Measurements from ENCODE around the gene KLF14. TPM values are rescaled to one million over a fixed set of nuclear protein-coding genes. Genes with fewer than 3 reads are reported as not detected.

KLF14 gene
- total and polyA plus RNA-seq, 2 of the 4 experiments (the other 2 are of a cell fraction): 0.05 TPM; not detected in 1

GRCh38 chr7:130721486-130722277, 12.3 kb downstream of the KLF14 start:
- H3K79me1 ChIP-seq (ENCODE audit: low read depth in 1 of 2, low read length in 2 of 2): no peaks in the 10 kb centered on the region
- in situ Hi-C loops (cut with MboI; ENCODE audit: low sequenced_read_pairs) (loop anchor here (10.0 kb wide), 1 partner anchor 657 kb away; no protein-coding TSS in a partner anchor), intact Hi-C loops (cut with micrococcal nuclease) (loop anchor here (1.0 to 2.0 kb wide), 3 partner anchors 479 to 659 kb away; no protein-coding TSS in a partner anchor), dilution Hi-C loops (cut with HindIII; ENCODE audit: low sequenced_read_pairs, unreplicated experiment) (no loop called here)
- H4K91ac ChIP-seq (ENCODE audit: insufficient read depth, low read depth, low read length): no peak overlapping the region
- DNase-seq (peak; percentile 69), ATAC-seq (ENCODE audit: low read depth) (peak; percentile 100)
- ChIA-PET POLR2A (ENCODE audit: unreplicated experiment) (interaction anchor here (0.5 kb wide), 1 partner anchor 31 kb away, joined by 4 read pairs; no protein-coding TSS in a partner anchor), CTCF (interaction anchor here (0.5 to 0.8 kb wide), 3 partner anchors 639 to 650 kb away, joined by 3 read pairs; no protein-coding TSS in a partner anchor)
- no peak overlapping the region for H2BK120ac ChIP-seq (ENCODE audit: low read depth, low read length)
- no peak overlapping the region for H3K27ac ChIP-seq (ENCODE audit: insufficient read depth, low read length)
- H4K8ac ChIP-seq (ENCODE audit: low read depth in 2 of 2, low read length in 2 of 2): no peak overlapping the region
- no peak overlapping the region for H2BK5ac ChIP-seq (ENCODE audit: low read depth, low read length, poor library complexity, severe bottlenecking)
- H3K14ac ChIP-seq (replicated peaks; ENCODE audit: low read depth, low read length): no peak overlapping the region
- H2BK15ac ChIP-seq (ENCODE audit: low read depth, low read length): no peak overlapping the region
- no peaks in the 10 kb centered on the region for H3K36me3 ChIP-seq (ENCODE audit: control insufficient read depth, insufficient read depth, low read length)
- no peak overlapping the region for H3K4me2 ChIP-seq (ENCODE audit: low read depth, low read length)
- no peak overlapping the region for H2AK9ac ChIP-seq (replicated peaks; ENCODE audit: low read depth, low read length, poor library complexity)
- no peak overlapping the region for H3K56ac ChIP-seq (ENCODE audit: extremely low read depth, insufficient read depth, low read length)
- no TSS peak for BruUV-seq (replicated peaks)
- H3K23ac ChIP-seq (ENCODE audit: low read depth, low read length): no peak overlapping the region
- H4K20me1 ChIP-seq (ENCODE audit: insufficient read depth, low read length): no peaks in the 10 kb centered on the region
- no peaks in the 10 kb centered on the region for H3K9me3 ChIP-seq (ENCODE audit: control insufficient read depth, insufficient read depth, low read length)
- no peak overlapping the region for H2AFZ ChIP-seq (replicated peaks; ENCODE audit: low read length, poor library complexity)
- H3K9me1 ChIP-seq (ENCODE audit: insufficient read depth, low read length): no peaks in the 10 kb centered on the region
- no peak overlapping the region for H3K4ac ChIP-seq (ENCODE audit: low read depth, low read length)
- no peak overlapping the region for H3K9ac ChIP-seq (ENCODE audit: low read depth, low read length)
- no peak overlapping the region for H3K4me3 ChIP-seq (ENCODE audit: insufficient read depth, low read depth, low read length)
- H4K5ac ChIP-seq (ENCODE audit: low read depth, low read length): no peak overlapping the region
- H3K18ac ChIP-seq (ENCODE audit: low read depth, low read length): no peak overlapping the region
- no peak overlapping the region for H2BK20ac ChIP-seq (ENCODE audit: low read depth, low read length)
- H2AK5ac ChIP-seq (ENCODE audit: low read depth, low read length): no peak overlapping the region
- H3K4me1 ChIP-seq (ENCODE audit: control insufficient read depth, insufficient read depth, low read length): no peaks in the 10 kb centered on the region
- 80% methylated on average over 1 of the region's 5 CpGs; no CpG with 5 or more reads in 1 of the 2 experiments for WGBS, 2 experiments (ENCODE audit: extremely low coverage in 2 of 2, insufficient read length in 1 of 2)
- H3K27me3 ChIP-seq (ENCODE audit: control insufficient read depth, insufficient read depth, low read length): peaks cover 25% of the 10 kb centered on the region
- no peak for TF ChIP-seq RFX5 (IDR thresholded peaks at IDR 0.05; ENCODE audit: low read depth, low read length)
- peak; percentile 79 for TF ChIP-seq CTCF (conservative IDR thresholded peaks at IDR 0.05; ENCODE audit: low read depth, low read length)
- peak; percentile 87 for TF ChIP-seq SMC3 (IDR thresholded peaks at IDR 0.05; ENCODE audit: low read depth, low read length)
- no peak for TF ChIP-seq BHLHE40 (IDR thresholded peaks at IDR 0.05; ENCODE audit: low read depth, low read length)
- no peak for TF ChIP-seq RCOR1 (IDR thresholded peaks at IDR 0.05; ENCODE audit: insufficient replicate concordance, low read length)
- peak; percentile 85 for TF ChIP-seq RAD21 (IDR thresholded peaks at IDR 0.05; ENCODE audit: low read length)
- TF ChIP-seq USF2 (IDR thresholded peaks at IDR 0.05; ENCODE audit: low read depth, low read length): no peak
- TF ChIP-seq CHD1 (IDR thresholded peaks at IDR 0.05; ENCODE audit: low read depth, low read length): no peak
- no peak for TF ChIP-seq FOS (IDR thresholded peaks at IDR 0.05; ENCODE audit: low read depth, low read length)
- TF ChIP-seq CEBPB (IDR thresholded peaks at IDR 0.05; ENCODE audit: low read depth, low read length): no peak
- no peak for TF ChIP-seq ELK1 (IDR thresholded peaks at IDR 0.05; ENCODE audit: borderline replicate concordance, low read depth, low read length)
- no peak for TF ChIP-seq MXI1 (IDR thresholded peaks at IDR 0.05; ENCODE audit: borderline replicate concordance, low read depth, low read length)
- no peak for TF ChIP-seq POLR2A (IDR thresholded peaks at IDR 0.05; ENCODE audit: low read depth, low read length)
- TF ChIP-seq NFE2L2 (IDR thresholded peaks at IDR 0.05; ENCODE audit: low read depth, low read length): no peak
- TF ChIP-seq MAFK (IDR thresholded peaks at IDR 0.05; ENCODE audit: low read depth, low read length): no peak
